Fibroblast of mammary gland (primary cell): Measurements from ENCODE around the gene MORC4.

Experiments used
- DNase-seq: peaks from one replicate; pipeline ENCODE4 v3.0.0-alpha.2; 2010; ENCODE audit warnings: low read depth
- H3K4me3 ChIP-seq: 2 replicates; pipeline ENCODE4 v1.5.1; 2011; ENCODE audit warnings: low read depth, mild to moderate bottlenecking, low read length, moderate library complexity; ENCODE audit not compliant: control insufficient read depth
- CTCF ChIP-seq: conservative IDR thresholded peaks from 2 replicates; pipeline ENCODE4 v1.5.1; 2011; ENCODE audit warnings: low read depth, low read length, inconsistent platforms; ENCODE audit not compliant: control insufficient read depth, insufficient read depth

MORC4 gene

GRCh38 chrX:106927023-106927422 lies 73.0 kb downstream of the MORC4 start:
- DNase-seq: no peak
- no peak overlapping the region for H3K4me3 ChIP-seq
- no peak for TF ChIP-seq CTCF

- no peak for TF ChIP-seq CTCF
- DNase-seq: no peak
- H3K4me3 ChIP-seq: no peak overlapping the region
Observed at GRCh38 chrX:106921637-106922036, 78.4 kb downstream of the MORC4 start.

- H3K4me3 ChIP-seq: no peak within 1 kb of the TSS
- no peak for TF ChIP-seq CTCF
- no peak for DNase-seq
Observed at GRCh38 chrX:106919932-106920452, 80.0 kb downstream of the MORC4 start, which contains the start of gene CLDN2. CLDN2 (plus strand) TSS chrX:106920402; CDS start chrX:106928229, 7,827 bp downstream.

GRCh38 chrX:106917830-106918500 lies 82.0 kb downstream of the MORC4 start:
- DNase-seq: peak; percentile 86
- no peak overlapping the region for H3K4me3 ChIP-seq
- no peak for TF ChIP-seq CTCF

GRCh38 chrX:106912864-106913263 lies 87.1 kb downstream of the MORC4 start:
- no peak for TF ChIP-seq CTCF
- DNase-seq: peak; percentile 62
- H3K4me3 ChIP-seq: no peak overlapping the region

- H3K4me3 ChIP-seq: no peak overlapping the region
- no peak for DNase-seq
- no peak for TF ChIP-seq CTCF
Observed at GRCh38 chrX:106906361-106906760, 93.7 kb downstream of the MORC4 start.
